Measurements from ENCODE around the gene XCL2.
"Not testable (repeated sequence)": the region's sequence is repeated elsewhere in the genome, so short reads cannot be mapped to it uniquely, and the experiment has no call there.

Gene XCL2

GRCh38 chr1:168543840-168544498 lies at the start of gene XCL2:
XCL2 (minus strand) TSS chr1:168543997; CDS start chr1:168543964, 33 bp downstream.
- DNase-seq (ENCODE audit: low spot score) = not testable (repeated sequence)

DNA sequence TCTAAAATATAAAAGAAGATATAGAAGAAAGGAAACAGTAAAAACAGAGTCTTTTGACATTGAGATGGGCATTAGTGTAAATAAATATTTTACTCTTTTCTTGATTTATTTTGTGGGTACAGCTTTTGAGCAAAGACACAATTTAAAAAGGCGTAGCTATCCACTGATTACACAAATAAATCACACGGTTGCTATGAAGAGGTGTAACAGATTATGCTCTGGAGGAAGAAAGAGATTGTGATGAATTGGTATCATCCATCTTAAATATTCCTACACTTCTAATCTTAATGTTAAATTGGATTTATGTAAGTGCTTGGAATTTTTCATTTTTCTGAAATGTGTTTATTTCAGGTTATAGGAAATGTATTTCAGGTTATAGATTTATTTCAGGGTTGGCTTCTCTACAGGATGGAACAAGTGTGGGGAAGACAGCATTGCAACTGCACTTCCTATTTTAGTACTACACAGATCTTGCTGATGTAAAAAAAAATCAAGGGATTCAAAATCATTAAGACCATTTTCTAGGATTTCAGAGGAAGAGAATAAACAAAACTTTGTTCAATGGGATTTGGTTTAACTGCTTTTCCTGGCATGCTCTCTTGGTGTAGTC lies 47.9 kb upstream of the XCL2 start:
- DNase-seq (ENCODE audit: low spot score) = no peak

DNA sequence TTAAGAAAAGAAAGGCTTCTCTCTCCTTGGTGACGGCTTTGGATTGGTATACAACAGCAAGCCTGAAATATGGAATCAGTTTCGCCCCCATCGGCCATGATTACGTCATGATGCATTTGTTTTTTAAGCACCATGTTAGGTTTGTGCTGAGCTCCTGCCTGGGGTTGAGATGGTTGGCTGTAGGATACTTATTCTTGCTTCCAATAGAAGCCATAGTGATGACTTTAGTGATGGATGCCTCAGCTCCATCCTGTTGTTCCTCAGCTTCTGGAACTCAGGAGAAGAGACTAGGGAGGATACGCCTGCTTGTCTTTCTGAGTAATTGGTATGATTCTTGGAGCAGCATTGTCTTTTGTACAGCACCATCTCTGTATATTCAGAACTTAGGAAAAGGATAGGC lies 47.3 kb upstream of the XCL2 start:
- no peak for DNase-seq (ENCODE audit: low spot score)

DNA sequence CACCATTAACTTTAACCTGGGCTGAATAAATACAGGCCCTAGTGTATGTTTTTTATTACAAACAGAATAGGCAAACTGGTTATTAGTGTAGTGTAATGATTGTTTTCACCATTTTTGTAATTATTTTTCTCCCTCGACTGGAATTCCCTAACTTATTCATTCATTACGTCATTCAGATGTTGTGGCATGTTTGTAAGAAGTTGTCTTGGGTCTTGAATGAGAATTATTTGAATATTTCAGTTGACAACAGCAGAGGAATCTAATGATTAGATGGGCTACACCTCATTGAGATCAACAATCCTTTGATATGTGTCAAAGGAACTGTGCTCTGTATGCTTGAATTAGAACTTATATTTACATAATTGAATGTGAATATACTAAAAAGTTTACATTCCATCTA lies 45.4 kb upstream of the XCL2 start:
- no peak for DNase-seq (ENCODE audit: low spot score)

GRCh38 chr1:168585937-168586336 lies 42.1 kb upstream of the XCL2 start:
- no peak for DNase-seq (ENCODE audit: low spot score)

DNA sequence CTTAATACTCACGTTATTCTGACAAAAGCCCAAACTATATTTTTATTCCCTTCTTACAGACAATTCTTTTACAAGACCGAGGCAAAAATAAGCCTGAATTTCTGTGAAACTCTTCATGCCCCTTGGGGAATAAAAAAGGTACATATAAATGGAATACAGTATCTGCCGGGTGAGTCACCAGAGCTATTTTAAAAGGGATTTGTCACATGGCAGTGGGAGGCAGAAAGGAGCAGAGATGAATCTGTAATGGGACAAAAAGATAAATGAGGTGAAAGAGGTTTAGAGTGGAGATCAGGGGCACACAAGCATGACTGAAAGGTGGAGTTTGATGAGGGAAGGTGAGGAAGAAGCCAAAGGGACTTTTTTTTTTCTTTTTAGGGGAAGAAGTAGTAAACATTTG lies 41.4 kb upstream of the XCL2 start:
- DNase-seq (ENCODE audit: low spot score) = peak; percentile 13

DNA sequence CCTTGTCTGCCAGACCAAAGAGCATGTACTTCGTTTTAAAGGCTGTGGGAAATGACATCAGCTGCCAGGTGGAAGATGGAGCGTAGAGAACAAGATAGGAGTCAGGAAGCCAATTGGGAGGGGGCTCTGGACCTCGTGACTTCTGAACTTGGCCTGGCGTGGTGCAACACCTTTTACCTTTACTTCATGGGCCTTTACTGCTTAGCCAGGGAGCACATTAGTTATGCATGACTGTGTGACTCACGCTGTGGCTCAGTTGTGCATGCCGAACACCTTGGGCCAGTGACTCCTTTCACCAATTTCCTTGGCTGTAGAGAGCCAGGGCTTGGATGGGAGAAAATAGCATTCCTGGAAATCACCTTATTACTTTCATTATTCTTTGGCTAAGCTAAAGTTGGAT lies 39.8 kb upstream of the XCL2 start:
- no peak for DNase-seq (ENCODE audit: low spot score)

- DNase-seq (ENCODE audit: low spot score) = peak; percentile 33
These were observed 39.0 kb upstream of the XCL2 start for GRCh38 chr1:168582688-168583336.

GRCh38 chr1:168581817-168582572 lies 38.2 kb upstream of the XCL2 start:
- no peak for DNase-seq (ENCODE audit: low spot score)

DNA sequence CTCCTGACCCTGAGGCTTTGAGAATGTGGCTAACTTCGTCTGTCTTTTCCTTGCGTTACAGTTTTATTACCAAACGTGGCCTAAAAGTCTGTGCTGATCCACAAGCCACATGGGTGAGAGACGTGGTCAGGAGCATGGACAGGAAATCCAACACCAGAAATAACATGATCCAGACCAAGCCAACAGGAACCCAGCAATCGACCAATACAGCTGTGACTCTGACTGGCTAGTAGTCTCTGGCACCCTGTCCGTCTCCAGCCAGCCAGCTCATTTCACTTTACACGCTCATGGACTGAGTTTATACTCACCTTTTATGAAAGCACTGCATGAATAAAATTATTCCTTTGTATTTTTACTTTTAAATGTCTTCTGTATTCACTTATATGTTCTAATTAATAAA lies 37.2 kb upstream of the XCL2 start:
- DNase-seq (ENCODE audit: low spot score) = not testable (repeated sequence)

DNA sequence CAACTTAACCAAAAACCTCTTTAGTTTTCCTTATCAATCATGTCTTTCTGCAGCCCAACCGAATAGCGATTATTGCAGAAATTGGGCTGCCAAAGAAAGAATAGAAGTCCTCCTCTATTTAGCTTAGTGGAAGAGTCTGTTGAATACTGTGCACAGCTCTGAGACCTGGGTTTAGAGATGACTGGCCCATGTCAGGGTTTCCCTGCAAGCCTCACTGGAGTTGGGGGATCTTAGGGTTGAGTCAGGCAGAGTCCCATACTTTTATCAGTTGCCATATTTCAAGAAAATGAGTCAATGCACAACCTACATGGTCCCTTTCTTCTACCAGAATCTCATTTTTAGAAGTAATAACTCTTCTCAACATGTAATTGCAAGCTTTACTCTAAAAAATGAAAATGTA lies 36.5 kb upstream of the XCL2 start:
- DNase-seq (ENCODE audit: low spot score) = not testable (repeated sequence)

- not testable (repeated sequence) for DNase-seq (ENCODE audit: low spot score)
These were observed 34.9 kb upstream of the XCL2 start for GRCh38 chr1:168578531-168579185.

- not testable (repeated sequence) for DNase-seq (ENCODE audit: low spot score)
These were observed 32.5 kb upstream of the XCL2 start, which contains the start of gene XCL1 for GRCh38 chr1:168576245-168576688. XCL1 (plus strand) TSS chr1:168576605; CDS start chr1:168576638, 33 bp downstream.

DNA sequence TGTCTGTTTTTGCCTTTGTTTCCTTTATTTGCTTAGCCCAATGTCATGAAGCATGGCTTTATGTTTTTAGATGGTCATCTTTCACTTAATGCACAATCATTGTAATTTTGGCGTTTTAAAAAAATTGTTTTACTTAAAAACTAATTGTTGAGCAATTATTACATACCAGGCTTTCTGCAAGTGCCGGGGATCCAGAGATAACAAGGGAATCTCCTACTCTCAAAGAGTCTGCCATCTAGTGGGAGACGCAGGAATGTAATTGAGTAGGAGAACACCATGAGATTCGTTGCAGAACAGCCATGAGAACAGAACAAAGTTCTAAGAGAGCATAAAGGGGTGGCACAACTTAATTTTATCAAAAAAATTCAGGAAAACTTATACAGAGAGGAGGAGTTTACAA lies 30.4 kb upstream of the XCL2 start:
- DNase-seq (ENCODE audit: low spot score) = not testable (repeated sequence)

- no peak for DNase-seq (ENCODE audit: low spot score)
These were observed 28.8 kb upstream of the XCL2 start for GRCh38 chr1:168572633-168573032.

DNA sequence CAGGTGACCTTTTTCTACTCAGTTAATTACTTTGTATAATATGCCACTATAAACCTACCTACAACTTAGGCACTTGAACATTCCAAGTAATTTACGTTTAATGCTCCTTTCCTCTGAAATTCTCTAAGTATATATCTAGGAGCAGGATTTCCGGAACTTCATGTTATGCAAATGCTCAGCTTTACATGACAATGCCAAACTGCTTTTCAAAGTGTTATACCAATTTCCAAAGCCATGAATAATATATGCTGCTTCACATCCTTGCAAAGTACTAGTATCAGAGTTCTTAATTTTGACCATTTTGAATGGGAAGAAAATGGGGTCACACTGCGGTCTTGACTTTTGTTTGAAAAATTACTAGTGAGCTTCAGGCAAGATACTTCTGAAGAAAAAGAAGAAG lies 26.9 kb upstream of the XCL2 start:
- no peak for DNase-seq (ENCODE audit: low spot score)

DNA sequence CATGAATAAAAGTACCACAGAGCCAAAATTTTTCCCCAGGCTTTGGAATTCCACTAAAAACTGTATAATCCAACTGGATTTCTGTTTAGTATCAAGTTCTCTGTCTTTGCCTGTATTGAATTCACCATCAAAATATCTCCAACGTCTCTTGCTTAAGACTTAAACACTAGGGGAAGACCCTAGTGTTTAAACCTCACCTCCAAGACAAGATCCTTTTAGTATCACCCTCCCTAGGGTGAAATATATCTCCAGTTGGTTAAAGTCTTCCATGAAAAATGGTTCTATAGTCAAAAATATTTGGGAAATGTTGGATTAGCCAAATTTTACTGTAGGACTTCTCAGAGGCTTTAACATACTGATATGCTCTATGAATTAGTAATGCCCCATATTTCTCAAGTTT lies 24.5 kb upstream of the XCL2 start:
- no peak for DNase-seq (ENCODE audit: low spot score)

DNA sequence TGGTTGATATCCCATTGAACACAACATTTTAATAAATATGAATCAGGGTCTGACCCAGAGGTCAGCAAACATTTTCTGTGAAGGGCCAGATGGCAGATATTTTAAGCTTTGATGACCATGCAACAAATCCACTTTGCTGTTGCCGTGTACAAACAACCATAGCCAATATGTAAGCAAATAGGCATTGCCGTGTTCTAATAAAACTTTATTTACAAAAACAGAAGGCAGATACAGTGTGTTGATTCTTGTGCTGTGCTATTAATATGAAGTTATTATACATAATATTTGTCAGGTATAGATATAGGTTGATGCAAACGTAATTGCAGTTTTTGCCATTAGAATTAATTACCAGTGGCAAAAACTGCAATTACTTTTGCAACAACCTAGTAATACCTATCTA lies 23.8 kb upstream of the XCL2 start:
- no peak for DNase-seq (ENCODE audit: low spot score)

DNA sequence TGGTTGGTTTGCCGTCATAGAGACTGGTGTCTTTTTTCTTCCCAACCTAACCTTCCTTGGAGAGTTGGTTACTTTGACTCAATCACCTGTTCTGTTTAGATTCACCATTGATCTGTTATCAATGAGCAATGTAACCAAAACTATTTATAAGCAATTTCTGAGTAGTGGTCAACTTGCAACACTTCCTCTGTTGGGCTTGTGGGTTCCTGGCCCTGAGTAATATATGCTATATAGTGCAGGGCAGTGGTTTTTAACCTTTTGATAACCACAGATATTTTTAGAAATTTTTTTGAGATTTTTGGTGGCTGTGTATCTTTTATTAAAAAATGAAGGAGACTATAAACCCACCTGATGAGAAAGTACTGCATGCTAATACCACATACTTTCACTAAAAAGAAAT lies 23.2 kb upstream of the XCL2 start:
- DNase-seq (ENCODE audit: low spot score) = no peak

DNA sequence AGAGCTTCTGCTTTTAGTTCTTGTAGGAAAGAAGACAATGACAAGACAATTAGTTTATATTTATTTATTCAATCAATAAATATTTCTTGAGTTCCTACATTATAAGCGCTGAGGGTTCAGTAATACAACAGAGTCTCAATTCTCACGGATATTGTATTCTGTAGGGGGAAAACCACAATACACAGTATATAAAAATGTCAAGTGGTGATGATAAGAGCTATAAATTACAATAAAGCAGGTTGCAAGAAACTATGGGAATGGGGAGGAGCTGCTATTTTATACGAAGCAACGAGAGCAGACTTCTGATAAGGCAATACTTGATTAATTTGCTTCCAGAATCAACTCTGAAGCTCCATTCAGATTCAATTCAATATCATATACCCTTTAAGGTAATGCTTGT lies 22.0 kb upstream of the XCL2 start:
- DNase-seq (ENCODE audit: low spot score) = no peak

DNA sequence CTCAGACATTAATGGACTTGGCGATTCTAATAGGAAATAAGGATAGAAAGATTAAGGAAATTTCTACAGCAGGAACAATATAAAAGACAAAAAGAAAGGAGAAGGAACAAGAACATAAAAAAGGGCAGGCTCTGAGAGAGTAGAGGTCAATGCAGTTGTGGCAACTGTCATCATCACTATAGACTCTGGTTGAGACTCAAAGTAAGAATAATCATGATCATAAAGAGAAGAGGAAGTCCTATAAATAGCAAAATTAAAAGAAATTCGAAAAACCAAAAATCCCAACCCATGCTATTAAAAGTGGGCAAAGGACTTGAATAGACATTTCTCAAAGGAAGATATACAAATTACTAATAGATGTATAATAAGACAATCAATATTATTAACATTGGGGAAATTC lies 18.2 kb upstream of the XCL2 start:
- DNase-seq (ENCODE audit: low spot score) = no peak

- DNase-seq (ENCODE audit: low spot score) = no peak
These were observed 16.6 kb upstream of the XCL2 start for GRCh38 chr1:168560370-168560769.
